NB4 (cell line): Measurements from ENCODE around the gene GPR137B.

Experiments used
- CTCF ChIP-seq: IDR thresholded peaks from one replicate; pipeline ENCODE4 v1.5.1; 2012; ENCODE audit warnings: low read depth, low read length
- MAX ChIP-seq: IDR thresholded peaks from 2 replicates; pipeline ENCODE4 v1.6.1; 2011; ENCODE audit warnings: low read depth, low read length

- no peak for TF ChIP-seq CTCF
- no peak for TF ChIP-seq MAX
Measured at GRCh38 chr1:236150311-236150955, 8.1 kb downstream of the GPR137B start.
